Transverse colon (tissue), 4 donors: ENCODE measurements around the gene HES4. TPM values are rescaled to one million over a fixed set of nuclear protein-coding genes. Genes with fewer than 3 reads are reported as not detected.

Source experiments
- DNase-seq: peaks from one replicate; pipeline ENCODE4 v3.0.0-alpha.2; 2019
- H3K27ac ChIP-seq, 4 donors: fragments of 200-600 bp; sonication (generic); 2 replicates each; pipeline ENCODE4 v1.5.1; 2016 to 2018; ENCODE audit warnings: inconsistent platforms in 4 of 4
- H3K27me3 ChIP-seq: fragments of 200-600 bp; sonication (generic); 2 replicates; pipeline ENCODE4 v1.5.1; 2017; ENCODE audit warnings: inconsistent platforms
- H3K36me3 ChIP-seq, 4 donors: fragments of 200-600 bp; sonication (generic); 2 replicates each; pipeline ENCODE4 v1.5.1; 2017 to 2019; ENCODE audit warnings: inconsistent platforms in 4 of 4
- H3K4me1 ChIP-seq, 4 donors: fragments of 200-600 bp; sonication (generic); 2 replicates each; pipeline ENCODE4 v1.5.1; 2017 to 2020; ENCODE audit warnings: inconsistent platforms in 4 of 4
- H3K4me3 ChIP-seq, 4 donors: fragments of 200-600 bp; sonication (generic); 1 replicate in 1 of 4; 2 replicates in 3 of 4; pipeline versions ENCODE4 v1.5.1 to v1.6.1; 2017 to 2019; ENCODE audit warnings: inconsistent platforms in 4 of 4
- H3K9me3 ChIP-seq, 2 donors: fragments of 200-600 bp; sonication (generic); 2 replicates each; pipeline ENCODE4 v1.5.1; 2017 to 2019; ENCODE audit warnings: inconsistent platforms in 2 of 2
- CTCF ChIP-seq, 5 experiments: fragments of 200-600 bp in 3 of 5; fragments of 450-650 bp in 2 of 5; sonication (generic) in 3 of 5; IDR thresholded peaks; 1 replicate in 2 of 5; 2 replicates in 3 of 5; pipeline ENCODE4 v1.5.1; 2016 to 2017; ENCODE audit warnings: antibody characterized with exemption in 5 of 5, inconsistent platforms in 3 of 5, mild to moderate bottlenecking in 2 of 5, moderate library complexity in 1 of 5
- EP300 ChIP-seq: sonication (generic); formaldehyde crosslinking; IDR thresholded peaks from one replicate; pipeline ENCODE4 v1.6.1; 2017; ENCODE audit warnings: antibody characterized with exemption, low read depth
- POLR2A ChIP-seq: fragments of 450-650 bp; IDR thresholded peaks from one replicate; pipeline ENCODE4 v1.6.1; 2016; ENCODE audit warnings: antibody characterized with exemption, mild to moderate bottlenecking, moderate library complexity
- POLR2AphosphoS5 ChIP-seq, 3 donors: sonication (generic); formaldehyde crosslinking; IDR thresholded peaks; one replicate each; pipeline ENCODE4 v1.6.1; 2016; ENCODE audit warnings: antibody characterized with exemption in 3 of 3
- WGBS, 2 donors: methylation state at CpG; one replicate each; pipeline ENCODE4 v1.1.5; 2018; ENCODE audit warnings: low coverage in 1 of 2; 5-methylcytosine and 5-hydroxymethylcytosine counted together
- in situ Hi-C, 4 donors: fragments of 200-750 bp; cut with MboI; loops; one replicate each; pipeline versions ENCODE4 v1.15.0 to v1.15.1; 2017; ENCODE audit warnings: low sequenced_read_pairs in 3 of 4, low pct_ligation_motif_present in 1 of 4, low pct_unique_long_range_greater_than_20kb in 1 of 4
- intact Hi-C: fragments of 100-400 bp; cut with DNase I; formaldehyde crosslinking; loops from one replicate; pipeline ENCODE4 v1.15.1; 2023; ENCODE audit warnings: low total_unique reads
- total RNA-seq, 4 donors: library from RNA; depleted of rRNA; stranded (reverse); fragments of >200 nt; gene quantifications; one replicate each; pipeline ENCODE4 v1.1.0, GENCODE V29; 2016

HES4 gene
- total RNA-seq, 4 donors from 2014 or later: 10.8 to 140 (median 15.7) TPM

GRCh38 chr1:1043921-1044320 lies 44.0 kb upstream of the HES4 start:
- Histone ChIP-seq H3K4me3 (no peak overlapping the region), H3K27ac (no peak overlapping the region), H3K4me1 (peaks cover 9 to 15% (median 13%) of the 10 kb centered on the region in 4 donors), H3K36me3 (no peaks in the 10 kb centered on the region), H3K27me3 (peaks cover 14% of the 10 kb centered on the region), H3K9me3 (no peaks in the 10 kb centered on the region)
- WGBS, 2 donors: 94% methylated on average over 23 of the region's 33 CpGs; no CpG with 5 or more reads in 1 of the 2 donors
- TF ChIP-seq POLR2A (no peak), EP300 (no peak), CTCF (IDR thresholded peaks at IDR 0.05) (no peak), POLR2AphosphoS5 (IDR thresholded peaks at IDR 0.05) (no peak)
- no peak for DNase-seq
- in situ Hi-C loops: no loop called here
- intact Hi-C loops: no loop called here

- H3K27ac ChIP-seq: no peak overlapping the region
- WGBS, 2 donors: 97% methylated on average over 24 of the region's 27 CpGs; no CpG with 5 or more reads in 1 of the 2 donors
- TF ChIP-seq CTCF (IDR thresholded peaks at IDR 0.05) (no peak), EP300 (no peak), POLR2A (no peak), POLR2AphosphoS5 (IDR thresholded peaks at IDR 0.05) (no peak)
- in situ Hi-C loops: no loop called here
- H3K9me3 ChIP-seq: no peaks in the 10 kb centered on the region
- H3K27me3 ChIP-seq: peaks cover 16% of the 10 kb centered on the region
- H3K4me1 ChIP-seq: peaks cover 9 to 15% (median 13%) of the 10 kb centered on the region in 4 donors
- no peak for DNase-seq
- H3K36me3 ChIP-seq: no peaks in the 10 kb centered on the region
- H3K4me3 ChIP-seq: no peak overlapping the region
- intact Hi-C loops: no loop called here
Measured at GRCh38 chr1:1043411-1043810, 43.5 kb upstream of the HES4 start.

- 93% methylated on average over 10 of the region's 10 CpGs; no CpG with 5 or more reads in 1 of the 2 donors for WGBS, 2 donors
- no peak overlapping the region for H3K27ac ChIP-seq
- TF ChIP-seq POLR2AphosphoS5 (IDR thresholded peaks at IDR 0.05): no peak
- peaks cover 9 to 15% (median 13%) of the 10 kb centered on the region in 4 donors for H3K4me1 ChIP-seq
- peaks cover 22% of the 10 kb centered on the region for H3K27me3 ChIP-seq
- DNase-seq: no peak
- H3K4me3 ChIP-seq: no peak overlapping the region
- H3K9me3 ChIP-seq: no peaks in the 10 kb centered on the region
- intact Hi-C loops: no loop called here
- H3K36me3 ChIP-seq: no peaks in the 10 kb centered on the region
- in situ Hi-C loops: no loop called here
Measured at GRCh38 chr1:1042835-1043234, 42.9 kb upstream of the HES4 start.

- Histone ChIP-seq H3K27me3 (peaks cover 24% of the 10 kb centered on the region), H3K27ac (no peak overlapping the region), H3K9me3 (no peaks in the 10 kb centered on the region), H3K36me3 (no peaks in the 10 kb centered on the region), H3K4me3 (no peak overlapping the region), H3K4me1 (peaks cover 9 to 15% (median 13%) of the 10 kb centered on the region in 4 donors)
- TF ChIP-seq EP300: no peak
- TF ChIP-seq POLR2A: no peak
- no peak for TF ChIP-seq POLR2AphosphoS5 (IDR thresholded peaks at IDR 0.05)
- TF ChIP-seq CTCF (IDR thresholded peaks at IDR 0.05): no peak
- in situ Hi-C loops: no loop called here
- no peak for DNase-seq
- intact Hi-C loops: no loop called here
- WGBS, 2 donors: 89% methylated on average over 25 of the region's 25 CpGs; no CpG with 5 or more reads in 1 of the 2 donors
Measured at GRCh38 chr1:1041873-1042272, 42.0 kb upstream of the HES4 start.

- intact Hi-C loops (no loop called here), in situ Hi-C loops (no loop called here)
- Histone ChIP-seq H3K27ac (no peak overlapping the region), H3K4me3 (no peak overlapping the region), H3K27me3 (peaks cover 24% of the 10 kb centered on the region), H3K36me3 (no peaks in the 10 kb centered on the region), H3K9me3 (no peaks in the 10 kb centered on the region), H3K4me1 (peaks cover 9 to 15% (median 13%) of the 10 kb centered on the region in 4 donors)
- DNase-seq: no peak
- TF ChIP-seq POLR2AphosphoS5 (IDR thresholded peaks at IDR 0.05) (no peak), EP300 (no peak), POLR2A (no peak), CTCF (IDR thresholded peaks at IDR 0.05) (no peak)
- 92% methylated on average over 40 of the region's 60 CpGs; no CpG with 5 or more reads in 1 of the 2 donors for WGBS, 2 donors
Measured at GRCh38 chr1:1041092-1041523, 41.2 kb upstream of the HES4 start.
